Gastrocnemius medialis (tissue), 4 donors: ENCODE results near the gene ST7L.
"Not testable (repeated sequence)": the region's sequence is repeated elsewhere in the genome, so short reads cannot be mapped to it uniquely, and the experiment has no call there.

Experiments used
- POLR2A ChIP-seq, 2 donors: fragments of 450-650 bp; IDR thresholded peaks; one replicate each; pipeline ENCODE4 v1.6.1; 2017; ENCODE audit warnings: antibody characterized with exemption in 2 of 2, mild to moderate bottlenecking in 2 of 2, moderate library complexity in 2 of 2
- TF ChIP-seq, protein P1 (sequence below), 5 experiments: fragments of 450-650 bp in 3 of 5; fragments of 200-600 bp in 2 of 5; sonication (generic) in 2 of 5; IDR thresholded peaks in 4 of 5; conservative IDR thresholded peaks in 1 of 5; 1 replicate in 4 of 5; 2 replicates in 1 of 5; pipeline ENCODE4 v1.5.1; 2016 to 2019; ENCODE audit warnings: antibody characterized with exemption in 5 of 5, mild to moderate bottlenecking in 3 of 5, moderate library complexity in 3 of 5

DNA sequence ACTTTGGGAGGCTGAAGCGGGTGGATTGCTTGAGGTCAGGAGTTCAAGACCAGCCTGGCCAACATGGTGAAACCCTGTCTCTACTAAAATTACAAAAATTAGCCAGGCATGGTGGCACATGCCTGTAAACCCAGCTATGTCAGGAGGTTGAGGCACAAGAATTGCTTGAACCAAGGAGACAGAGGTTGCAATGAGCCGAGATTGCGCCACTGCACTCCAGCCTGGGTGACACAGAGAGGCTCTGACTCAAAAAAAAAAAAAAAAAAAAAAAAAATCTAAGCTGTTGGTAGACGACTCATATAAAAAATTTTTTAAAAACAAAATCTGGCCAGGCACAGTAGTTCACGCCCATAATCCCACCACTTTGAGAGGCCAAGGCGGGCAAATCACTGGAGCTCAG, 131.3 kb downstream of the ST7L start:
- TF ChIP-seq POLR2A (IDR thresholded peaks at IDR 0.05): not testable (repeated sequence)
- TF ChIP-seq, protein P1, sequence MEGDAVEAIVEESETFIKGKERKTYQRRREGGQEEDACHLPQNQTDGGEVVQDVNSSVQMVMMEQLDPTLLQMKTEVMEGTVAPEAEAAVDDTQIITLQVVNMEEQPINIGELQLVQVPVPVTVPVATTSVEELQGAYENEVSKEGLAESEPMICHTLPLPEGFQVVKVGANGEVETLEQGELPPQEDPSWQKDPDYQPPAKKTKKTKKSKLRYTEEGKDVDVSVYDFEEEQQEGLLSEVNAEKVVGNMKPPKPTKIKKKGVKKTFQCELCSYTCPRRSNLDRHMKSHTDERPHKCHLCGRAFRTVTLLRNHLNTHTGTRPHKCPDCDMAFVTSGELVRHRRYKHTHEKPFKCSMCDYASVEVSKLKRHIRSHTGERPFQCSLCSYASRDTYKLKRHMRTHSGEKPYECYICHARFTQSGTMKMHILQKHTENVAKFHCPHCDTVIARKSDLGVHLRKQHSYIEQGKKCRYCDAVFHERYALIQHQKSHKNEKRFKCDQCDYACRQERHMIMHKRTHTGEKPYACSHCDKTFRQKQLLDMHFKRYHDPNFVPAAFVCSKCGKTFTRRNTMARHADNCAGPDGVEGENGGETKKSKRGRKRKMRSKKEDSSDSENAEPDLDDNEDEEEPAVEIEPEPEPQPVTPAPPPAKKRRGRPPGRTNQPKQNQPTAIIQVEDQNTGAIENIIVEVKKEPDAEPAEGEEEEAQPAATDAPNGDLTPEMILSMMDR (IDR thresholded peaks at IDR 0.05 in 4 of 5, conservative IDR thresholded peaks at IDR 0.05 in 1 of 5): not testable (repeated sequence)
